SK-N-SH treated with all-trans-retinoic acid at 6 μM for 48 hours (cell line): Measurements from ENCODE around the gene UNC119B.
"Not testable (repeated sequence)": the region's sequence is repeated elsewhere in the genome, so short reads cannot be mapped to it uniquely, and the experiment has no call there.

Experiments
- CSDC2 ChIP-seq: fragments of 250-450 bp; sonication (Bioruptor Pico); IDR thresholded peaks from 2 replicates; pipeline ENCODE4 v1.5.0; 2020; ENCODE audit warnings: mild to moderate bottlenecking, moderate library complexity
- RARB ChIP-seq: fragments of 250-450 bp; sonication (Bioruptor Pico); IDR thresholded peaks from 2 replicates; pipeline ENCODE4 v1.8.0; 2021; ENCODE audit warnings: mild to moderate bottlenecking, moderate library complexity
- TOX ChIP-seq: fragments of 250-450 bp; sonication (Bioruptor Pico); IDR thresholded peaks from 2 replicates; pipeline ENCODE4 v1.8.0; 2021; ENCODE audit warnings: mild to moderate bottlenecking, moderate library complexity, borderline replicate concordance
- ZC3H10 ChIP-seq: fragments of 250-450 bp; sonication (Bioruptor Pico); IDR thresholded peaks from 2 replicates; pipeline ENCODE4 v1.5.1; 2021; ENCODE audit warnings: mild to moderate bottlenecking, moderate library complexity
- ZNF70 ChIP-seq: fragments of 450-650 bp; formaldehyde crosslinking; IDR thresholded peaks from 2 replicates; pipeline ENCODE4 v1.5.0; 2020; ENCODE audit warnings: mild to moderate bottlenecking, moderate library complexity
- TF ChIP-seq, protein P1 (sequence below): fragments of 250-450 bp; sonication (Bioruptor Pico); IDR thresholded peaks from 2 replicates; pipeline ENCODE4 v1.5.1; 2021; ENCODE audit warnings: mild to moderate bottlenecking, moderate library complexity
- TF ChIP-seq, protein P2 (sequence below): fragments of 250-450 bp; sonication (Bioruptor Pico); IDR thresholded peaks from 2 replicates; pipeline ENCODE4 v1.5.1; 2020; ENCODE audit warnings: low read depth, mild to moderate bottlenecking, moderate library complexity

DNA sequence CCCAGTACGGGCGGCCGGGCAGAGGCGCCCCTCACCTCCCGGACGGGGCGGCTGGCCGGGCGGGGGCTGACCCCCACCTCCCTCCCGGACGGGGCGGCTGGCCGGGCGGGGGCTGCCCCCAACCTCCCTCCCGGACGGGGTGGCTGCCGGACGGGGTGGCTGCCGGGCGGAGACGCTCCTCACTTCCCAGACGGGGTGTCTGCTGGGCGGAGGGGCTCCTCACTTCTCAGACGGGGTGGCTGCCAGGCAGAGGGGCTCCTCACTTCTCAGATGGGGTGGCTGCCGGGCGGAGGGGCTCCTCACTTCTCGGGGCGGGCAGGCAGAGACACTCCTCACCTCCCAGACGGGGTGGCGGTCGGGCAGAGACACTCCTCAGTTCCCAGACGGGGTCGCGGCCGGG is 21.9 kb downstream of the UNC119B start:
- TF ChIP-seq ZC3H10 (CRISPR knock-in tag); RARB (CRISPR knock-in tag); CSDC2 (CRISPR knock-in tag); ZNF70; TOX (CRISPR knock-in tag): not testable (repeated sequence)
- TF ChIP-seq, protein P1, sequence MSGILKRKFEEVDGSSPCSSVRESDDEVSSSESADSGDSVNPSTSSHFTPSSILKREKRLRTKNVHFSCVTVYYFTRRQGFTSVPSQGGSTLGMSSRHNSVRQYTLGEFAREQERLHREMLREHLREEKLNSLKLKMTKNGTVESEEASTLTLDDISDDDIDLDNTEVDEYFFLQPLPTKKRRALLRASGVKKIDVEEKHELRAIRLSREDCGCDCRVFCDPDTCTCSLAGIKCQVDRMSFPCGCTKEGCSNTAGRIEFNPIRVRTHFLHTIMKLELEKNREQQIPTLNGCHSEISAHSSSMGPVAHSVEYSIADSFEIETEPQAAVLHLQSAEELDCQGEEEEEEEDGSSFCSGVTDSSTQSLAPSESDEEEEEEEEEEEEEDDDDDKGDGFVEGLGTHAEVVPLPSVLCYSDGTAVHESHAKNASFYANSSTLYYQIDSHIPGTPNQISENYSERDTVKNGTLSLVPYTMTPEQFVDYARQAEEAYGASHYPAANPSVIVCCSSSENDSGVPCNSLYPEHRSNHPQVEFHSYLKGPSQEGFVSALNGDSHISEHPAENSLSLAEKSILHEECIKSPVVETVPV (CRISPR knock-in tag) = not testable (repeated sequence)
- TF ChIP-seq, protein P2, sequence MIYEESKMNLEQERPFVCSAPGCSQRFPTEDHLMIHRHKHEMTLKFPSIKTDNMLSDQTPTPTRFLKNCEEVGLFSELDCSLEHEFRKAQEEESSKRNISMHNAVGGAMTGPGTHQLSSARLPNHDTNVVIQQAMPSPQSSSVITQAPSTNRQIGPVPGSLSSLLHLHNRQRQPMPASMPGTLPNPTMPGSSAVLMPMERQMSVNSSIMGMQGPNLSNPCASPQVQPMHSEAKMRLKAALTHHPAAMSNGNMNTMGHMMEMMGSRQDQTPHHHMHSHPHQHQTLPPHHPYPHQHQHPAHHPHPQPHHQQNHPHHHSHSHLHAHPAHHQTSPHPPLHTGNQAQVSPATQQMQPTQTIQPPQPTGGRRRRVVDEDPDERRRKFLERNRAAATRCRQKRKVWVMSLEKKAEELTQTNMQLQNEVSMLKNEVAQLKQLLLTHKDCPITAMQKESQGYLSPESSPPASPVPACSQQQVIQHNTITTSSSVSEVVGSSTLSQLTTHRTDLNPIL (CRISPR knock-in tag) = not testable (repeated sequence)
